Caco-2 (cell line): ENCODE measurements around the gene CDKL5. TPM values are rescaled to one million over a fixed set of nuclear protein-coding genes. Genes with fewer than 3 reads are reported as not detected.

Source experiments
- BruUV-seq: library from RNA; stranded (reverse); fragments of 400-500 nt; replicated peaks from 2 replicates; lab custom pipeline; 2021; lab: Mats Ljungman, UMichigan
- CTCF ChIA-PET: fragments of 300-600 bp; sonication (Branson Sonifier 250); formaldehyde crosslinking; loops from one replicate; lab custom pipeline; 2022; ENCODE audit warnings: antibody characterized with exemption; lab: Charles Lee
- POLR2A ChIA-PET: fragments of 300-600 bp; sonication (Branson Sonifier 250); formaldehyde crosslinking; loops from one replicate; lab custom pipeline; 2022; ENCODE audit warnings: antibody characterized with exemption; lab: Charles Lee
- DNase-seq, 2 experiments: peaks; one replicate each; pipeline versions ENCODE4 v3.0.0 to v3.0.0-alpha.2; 2020 to 2022
- H3K27me3 ChIP-seq: replicated peaks from 2 replicates; pipeline ENCODE4 v1.6.0; 2011; ENCODE audit warnings: low read length; ENCODE audit not compliant: control insufficient read depth, insufficient read depth
- H3K36me3 ChIP-seq: 2 replicates; pipeline ENCODE4 v1.5.1; 2011; ENCODE audit warnings: low read length; ENCODE audit not compliant: control insufficient read depth, insufficient read depth
- H3K4me1 ChIP-seq: fragments of 250-450 bp; sonication (Bioruptor Pico); 2 replicates; pipeline ENCODE4 v1.5.1; 2020; ENCODE audit warnings: mild to moderate bottlenecking
- H3K4me3 ChIP-seq: 2 replicates; pipeline ENCODE4 v1.5.1; 2011; ENCODE audit warnings: low read depth, mild to moderate bottlenecking, control low read depth, low read length
- H3K9me3 ChIP-seq: fragments of 250-450 bp; sonication (Bioruptor Pico); 2 replicates; pipeline ENCODE4 v1.5.1; 2020; ENCODE audit warnings: mild to moderate bottlenecking, moderate library complexity
- H3K27ac Mint-ChIP-seq: one replicate; pipeline ENCODE4 v1.8.0; 2022; ENCODE audit warnings: mixed read lengths; ENCODE audit not compliant: unreplicated experiment
- H3K27me3 Mint-ChIP-seq: one replicate; pipeline ENCODE4 v1.8.0; 2022; ENCODE audit warnings: mixed read lengths; ENCODE audit not compliant: insufficient read depth, unreplicated experiment
- H3K36me3 Mint-ChIP-seq: one replicate; pipeline ENCODE4 v1.8.0; 2022; ENCODE audit warnings: mild to moderate bottlenecking, mixed read lengths; ENCODE audit not compliant: insufficient read depth, unreplicated experiment
- H3K4me1 Mint-ChIP-seq: one replicate; pipeline ENCODE4 v1.8.0; 2022; ENCODE audit warnings: low read depth, mixed read lengths; ENCODE audit not compliant: unreplicated experiment
- H3K4me3 Mint-ChIP-seq: one replicate; pipeline ENCODE4 v1.8.0; 2022; ENCODE audit warnings: mild to moderate bottlenecking, moderate library complexity, mixed read lengths; ENCODE audit not compliant: unreplicated experiment
- H3K9me3 Mint-ChIP-seq: one replicate; pipeline ENCODE4 v1.8.0; 2022; ENCODE audit warnings: mixed read lengths; ENCODE audit not compliant: unreplicated experiment
- intact Hi-C: fragments of 100-400 bp; cut with micrococcal nuclease; formaldehyde crosslinking; loops from one replicate; pipeline ENCODE4 v1.10.0; 2022; ENCODE audit not compliant: unreplicated experiment
- total RNA-seq: library from RNA; stranded (reverse); gene quantifications from 2 replicates; pipeline ENCODE4 v1.2.3, GENCODE V29; 2022
- TF ChIP-seq, protein P1 (sequence below), 2 experiments: fragments of 200-600 bp in 1 of 2; IDR thresholded peaks; 1 replicate in 1 of 2; 2 replicates in 1 of 2; pipeline versions ENCODE4 v1.5.1 to v1.8.0; 2011 to 2022; ENCODE audit warnings: antibody characterized with exemption in 1 of 2, control low read depth in 1 of 2, inconsistent platforms in 1 of 2, low read depth in 1 of 2, low read length in 1 of 2, mild to moderate bottlenecking in 1 of 2, moderate library complexity in 1 of 2; ENCODE audit not compliant: insufficient read depth in 1 of 2, severe bottlenecking in 1 of 2, unreplicated experiment in 1 of 2

The CDKL5 gene
- total RNA-seq, 1 experiment from 2014 or later = 23.7 TPM

DNA sequence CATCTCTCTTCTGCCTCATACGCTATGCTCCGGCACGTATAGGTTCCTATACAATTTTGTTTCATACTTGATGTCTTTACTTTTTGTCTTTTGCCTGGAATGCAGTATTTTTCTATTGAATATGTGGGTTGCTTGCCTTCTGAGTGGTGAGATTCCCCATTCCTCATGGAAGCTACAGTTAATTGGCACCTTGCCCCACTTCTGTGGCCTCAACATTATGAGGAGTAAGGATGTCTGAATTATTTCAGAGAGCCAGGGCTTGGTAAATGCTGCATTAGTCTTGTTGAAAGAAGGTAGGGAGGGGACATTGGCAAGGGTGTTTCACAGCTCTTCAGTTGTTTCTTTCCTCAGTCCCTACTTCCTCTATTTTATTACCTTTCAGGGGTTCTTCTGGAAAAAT is 23.0 kb downstream of the CDKL5 start:
- H3K4me3 Mint-ChIP-seq = no peak overlapping the region
- H3K9me3 ChIP-seq = no peaks in the 10 kb centered on the region
- intact Hi-C loops = no loop called here
- CTCF ChIA-PET = no interaction called here
- H3K4me1 ChIP-seq = no peaks in the 10 kb centered on the region
- no peak overlapping the region for H3K4me3 ChIP-seq
- TF ChIP-seq, protein P1, sequence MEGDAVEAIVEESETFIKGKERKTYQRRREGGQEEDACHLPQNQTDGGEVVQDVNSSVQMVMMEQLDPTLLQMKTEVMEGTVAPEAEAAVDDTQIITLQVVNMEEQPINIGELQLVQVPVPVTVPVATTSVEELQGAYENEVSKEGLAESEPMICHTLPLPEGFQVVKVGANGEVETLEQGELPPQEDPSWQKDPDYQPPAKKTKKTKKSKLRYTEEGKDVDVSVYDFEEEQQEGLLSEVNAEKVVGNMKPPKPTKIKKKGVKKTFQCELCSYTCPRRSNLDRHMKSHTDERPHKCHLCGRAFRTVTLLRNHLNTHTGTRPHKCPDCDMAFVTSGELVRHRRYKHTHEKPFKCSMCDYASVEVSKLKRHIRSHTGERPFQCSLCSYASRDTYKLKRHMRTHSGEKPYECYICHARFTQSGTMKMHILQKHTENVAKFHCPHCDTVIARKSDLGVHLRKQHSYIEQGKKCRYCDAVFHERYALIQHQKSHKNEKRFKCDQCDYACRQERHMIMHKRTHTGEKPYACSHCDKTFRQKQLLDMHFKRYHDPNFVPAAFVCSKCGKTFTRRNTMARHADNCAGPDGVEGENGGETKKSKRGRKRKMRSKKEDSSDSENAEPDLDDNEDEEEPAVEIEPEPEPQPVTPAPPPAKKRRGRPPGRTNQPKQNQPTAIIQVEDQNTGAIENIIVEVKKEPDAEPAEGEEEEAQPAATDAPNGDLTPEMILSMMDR (IDR thresholded peaks at IDR 0.05; ENCODE audit: insufficient read depth in 1 of 2, low read depth in 1 of 2, low read length in 1 of 2, severe bottlenecking in 1 of 2, unreplicated experiment in 1 of 2) = no peak
- no peaks in the 10 kb centered on the region for H3K9me3 Mint-ChIP-seq
- POLR2A ChIA-PET = no interaction called here
- no peaks in the 10 kb centered on the region for H3K27me3 Mint-ChIP-seq
- H3K27me3 ChIP-seq = no peaks in the 10 kb centered on the region
- peaks cover 5% of the 10 kb centered on the region for H3K36me3 Mint-ChIP-seq
- no peaks in the 10 kb centered on the region for H3K4me1 Mint-ChIP-seq
- no peaks in the 10 kb centered on the region for H3K36me3 ChIP-seq
- no TSS peak for BruUV-seq
- DNase-seq = no peak
- no peak overlapping the region for H3K27ac Mint-ChIP-seq

DNA sequence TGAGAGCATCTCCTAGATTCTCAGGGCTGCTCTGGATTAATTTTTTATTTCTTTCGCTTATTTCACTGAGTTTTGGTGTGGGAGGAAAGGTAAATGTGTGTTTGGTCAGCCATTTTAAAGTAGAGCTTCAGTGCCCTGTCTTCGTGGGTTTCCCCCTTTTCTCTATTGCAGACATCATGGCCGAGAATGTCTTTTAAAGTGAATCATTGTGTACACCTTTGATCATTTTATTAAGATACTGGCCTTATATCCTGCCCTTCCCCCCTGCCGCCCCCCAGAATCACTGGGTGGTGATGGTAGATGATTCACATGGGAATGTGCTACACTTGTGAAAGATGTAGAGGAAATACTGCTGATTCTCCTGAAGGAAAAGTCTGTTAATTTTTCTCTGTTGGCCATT is 23.8 kb downstream of the CDKL5 start:
- no peak overlapping the region for H3K4me3 ChIP-seq
- no peaks in the 10 kb centered on the region for H3K4me1 ChIP-seq
- Mint-ChIP-seq H3K9me3 (no peaks in the 10 kb centered on the region), H3K4me3 (no peak overlapping the region), H3K27me3 (no peaks in the 10 kb centered on the region), H3K4me1 (no peaks in the 10 kb centered on the region), H3K27ac (no peak overlapping the region), H3K36me3 (peaks cover 5% of the 10 kb centered on the region)
- intact Hi-C loops = no loop called here
- H3K36me3 ChIP-seq = no peaks in the 10 kb centered on the region
- ChIA-PET CTCF (no interaction called here), POLR2A (no interaction called here)
- TF ChIP-seq, protein P1 (IDR thresholded peaks at IDR 0.05; ENCODE audit: insufficient read depth in 1 of 2, low read depth in 1 of 2, low read length in 1 of 2, severe bottlenecking in 1 of 2, unreplicated experiment in 1 of 2) = no peak
- no TSS peak for BruUV-seq
- H3K9me3 ChIP-seq = no peaks in the 10 kb centered on the region
- DNase-seq = no peak
- no peaks in the 10 kb centered on the region for H3K27me3 ChIP-seq

- Mint-ChIP-seq H3K27ac (no peak overlapping the region), H3K9me3 (no peaks in the 10 kb centered on the region), H3K36me3 (peaks cover 12% of the 10 kb centered on the region), H3K4me3 (no peak overlapping the region), H3K27me3 (no peaks in the 10 kb centered on the region), H3K4me1 (peaks cover 6% of the 10 kb centered on the region)
- ChIA-PET CTCF (no interaction called here), POLR2A (no interaction called here)
- DNase-seq = no peak
- no TSS peak for BruUV-seq
- no peaks in the 10 kb centered on the region for H3K27me3 ChIP-seq
- no peak overlapping the region for H3K4me3 ChIP-seq
- H3K36me3 ChIP-seq = no peaks in the 10 kb centered on the region; the same call in 1 of the 2 replicates
- H3K9me3 ChIP-seq = no peaks in the 10 kb centered on the region
- intact Hi-C loops = no loop called here
- no peaks in the 10 kb centered on the region for H3K4me1 ChIP-seq
- TF ChIP-seq, protein P1 (IDR thresholded peaks at IDR 0.05; ENCODE audit: insufficient read depth in 1 of 2, low read depth in 1 of 2, low read length in 1 of 2, severe bottlenecking in 1 of 2, unreplicated experiment in 1 of 2) = no peak
Measured at GRCh38 chrX:18455384-18455783, 30.0 kb downstream of the CDKL5 start.
